Hippocampal formation (tissue), 2 donors: Measurements from ENCODE around the gene PRRT4.

Source experiments
- DNase-seq, 2 donors: peaks; one replicate each; lab custom pipeline; 2025; lab: John Stamatoyannopoulos, UW

PRRT4 gene

GRCh38 chr7:128395748-128396147 lies 34.3 kb upstream of the PRRT4 start:
- DNase-seq: no peak

- no peak for DNase-seq
Observed at GRCh38 chr7:128394904-128395496, 33.5 kb upstream of the PRRT4 start.

GRCh38 chr7:128393526-128394330 lies 32.2 kb upstream of the PRRT4 start:
- no peak for DNase-seq

- no peak for DNase-seq
Observed at GRCh38 chr7:128392446-128393327, 31.2 kb upstream of the PRRT4 start.

GRCh38 chr7:128391805-128392204 lies 30.3 kb upstream of the PRRT4 start:
- DNase-seq: no peak

GRCh38 chr7:128390871-128391565 lies 29.5 kb upstream of the PRRT4 start:
- DNase-seq: no peak

GRCh38 chr7:128389618-128390329 lies 28.3 kb upstream of the PRRT4 start:
- no peak for DNase-seq

- DNase-seq: no peak
Observed at GRCh38 chr7:128389085-128389617, 27.7 kb upstream of the PRRT4 start.

GRCh38 chr7:128388145-128388485 lies 26.6 kb upstream of the PRRT4 start:
- no peak for DNase-seq

- DNase-seq: peak; percentile 67 to 71
Observed at GRCh38 chr7:128387216-128388144, 26.0 kb upstream of the PRRT4 start.

GRCh38 chr7:128385988-128386925 lies 24.8 kb upstream of the PRRT4 start:
- DNase-seq: no peak

- DNase-seq: no peak
Observed at GRCh38 chr7:128384726-128385125, 23.2 kb upstream of the PRRT4 start.

GRCh38 chr7:128383776-128384175 lies 22.3 kb upstream of the PRRT4 start:
- DNase-seq: no peak

GRCh38 chr7:128381161-128381821 lies 19.8 kb upstream of the PRRT4 start:
- DNase-seq: no peak

GRCh38 chr7:128380483-128381106 lies 19.1 kb upstream of the PRRT4 start:
- DNase-seq: no peak

- no peak for DNase-seq
Observed at GRCh38 chr7:128379900-128380479, 18.5 kb upstream of the PRRT4 start.

- no peak for DNase-seq
Observed at GRCh38 chr7:128378637-128379036, 17.1 kb upstream of the PRRT4 start.

- DNase-seq: no peak
Observed at GRCh38 chr7:128376077-128376476, 14.6 kb upstream of the PRRT4 start.
